HG03108 (cell line): Measurements from ENCODE around the gene HOXD8.

Experiments used
- ATAC-seq: cut with Tn5 transposase; IDR thresholded peaks from one replicate; pipeline ENCODE4 v1.9.1; 2021; ENCODE audit warnings: moderate library complexity; ENCODE audit not compliant: unreplicated experiment

The HOXD8 gene

GRCh38 chr2:176128172-176128981 lies 1.1 kb upstream of the HOXD8 start:
- ATAC-seq, result no peak

- no peak for ATAC-seq
Measured at GRCh38 chr2:176129813-176130146, 275 bp downstream of the HOXD8 start.

- no peak for ATAC-seq
Measured at GRCh38 chr2:176130147-176130956, 847 bp downstream of the HOXD8 start.

DNA sequence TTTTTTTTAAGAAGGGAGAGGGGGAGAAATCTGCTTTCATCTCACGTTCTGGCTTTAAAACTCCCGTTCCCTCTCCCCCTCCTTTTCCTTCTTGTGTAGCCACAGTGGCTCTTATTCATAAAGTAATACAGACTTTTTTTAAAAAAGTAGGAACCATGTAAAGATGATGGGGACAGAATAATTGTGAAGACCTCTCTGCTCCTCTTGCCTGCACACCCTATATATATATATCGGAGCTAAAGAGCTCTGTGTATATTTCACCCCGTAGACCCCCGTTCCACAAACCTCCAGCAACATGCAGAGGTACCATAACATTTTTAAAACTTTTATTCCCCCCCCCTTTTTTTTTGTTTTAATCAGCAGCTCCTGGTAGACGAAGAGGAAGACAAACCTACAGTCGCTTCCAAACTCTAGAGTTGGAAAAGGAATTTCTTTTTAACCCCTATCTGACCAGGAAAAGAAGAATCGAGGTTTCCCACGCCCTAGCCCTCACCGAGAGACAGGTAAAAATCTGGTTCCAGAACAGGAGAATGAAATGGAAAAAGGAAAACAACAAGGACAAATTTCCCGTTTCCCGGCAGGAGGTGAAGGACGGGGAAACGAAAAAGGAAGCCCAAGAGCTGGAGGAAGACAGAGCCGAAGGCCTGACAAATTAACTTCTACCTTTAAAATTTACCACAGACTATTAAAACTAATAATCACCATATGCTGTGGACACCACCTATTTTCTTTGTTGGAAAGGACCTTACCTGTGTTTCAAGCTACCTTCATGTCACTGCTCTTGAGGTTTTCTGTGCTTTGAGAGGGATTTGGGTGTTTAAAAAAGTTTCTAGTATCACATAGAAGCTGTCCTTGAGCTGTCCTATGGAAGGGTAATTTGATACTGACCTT lies 1.7 kb downstream of the HOXD8 start:
- ATAC-seq, result no peak

GRCh38 chr2:176131848-176132158 lies 2.3 kb downstream of the HOXD8 start:
- ATAC-seq, result no peak

DNA sequence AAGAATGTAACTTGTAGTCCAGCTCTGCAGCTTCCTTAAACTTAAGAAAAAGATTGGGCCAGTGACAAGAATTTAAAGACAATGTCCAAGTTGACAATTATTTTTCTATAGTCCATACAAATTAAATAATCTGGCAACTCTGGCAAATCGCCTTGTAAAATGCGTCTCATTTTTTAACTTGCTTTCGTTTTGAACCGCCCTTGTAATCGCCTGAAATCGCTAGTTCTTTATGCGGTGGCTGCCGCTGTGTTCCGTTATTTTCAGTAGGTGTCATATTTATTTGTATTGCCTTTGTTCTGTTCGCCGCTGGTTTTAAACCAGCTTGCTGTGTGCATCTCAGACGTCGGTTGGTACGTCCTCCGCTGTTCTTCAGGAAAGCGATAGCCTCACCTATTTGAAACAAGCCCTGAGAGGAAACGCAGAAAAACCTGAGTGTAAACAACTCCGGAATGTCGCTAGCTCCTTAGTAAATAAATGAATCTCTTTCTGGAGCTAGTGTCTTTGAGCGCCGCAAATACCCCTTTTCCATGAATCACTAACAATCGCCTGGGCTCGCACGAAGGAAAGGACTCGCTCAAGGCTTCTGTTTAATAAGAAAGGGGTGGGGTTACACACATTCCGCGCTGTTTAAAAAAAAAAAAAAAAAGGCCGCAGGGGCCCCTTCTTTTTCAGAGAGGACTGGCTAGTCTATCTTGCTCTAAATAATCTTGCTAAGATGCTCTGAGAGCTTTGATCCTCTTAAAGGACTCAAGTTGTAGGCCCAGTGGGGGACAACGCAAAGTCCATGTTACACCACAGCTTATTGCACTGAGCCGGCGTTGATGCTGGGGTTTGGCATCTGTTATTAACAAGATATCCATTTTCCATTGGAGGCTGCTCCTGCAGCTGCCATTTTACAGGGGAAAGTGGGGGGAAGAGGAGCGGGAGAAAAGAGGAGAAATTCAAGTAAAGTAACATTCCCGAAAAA lies 3.0 kb downstream of the HOXD8 start:
- no peak for ATAC-seq

DNA sequence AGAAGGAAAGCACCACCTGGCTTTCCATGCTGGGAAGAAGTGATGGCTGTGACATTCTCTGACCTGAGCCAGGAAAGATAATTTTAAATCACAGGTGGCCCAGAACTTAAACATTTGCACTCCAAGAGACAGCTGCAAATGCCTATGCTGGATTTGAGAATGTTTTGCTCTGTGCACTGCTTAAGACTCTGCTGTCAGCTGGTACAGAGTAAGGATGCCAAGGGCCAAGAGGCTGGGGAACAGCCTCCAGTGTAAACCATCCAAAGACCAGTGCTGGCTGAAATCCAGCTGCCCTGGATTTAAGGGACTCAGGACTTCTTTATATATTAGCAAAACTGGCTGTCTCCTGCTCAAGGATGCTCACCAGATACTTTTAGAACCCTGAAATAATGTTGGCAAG lies 3.9 kb downstream of the HOXD8 start:
- ATAC-seq, result no peak

GRCh38 chr2:176134035-176134434 lies 4.5 kb downstream of the HOXD8 start:
- ATAC-seq, result no peak

DNA sequence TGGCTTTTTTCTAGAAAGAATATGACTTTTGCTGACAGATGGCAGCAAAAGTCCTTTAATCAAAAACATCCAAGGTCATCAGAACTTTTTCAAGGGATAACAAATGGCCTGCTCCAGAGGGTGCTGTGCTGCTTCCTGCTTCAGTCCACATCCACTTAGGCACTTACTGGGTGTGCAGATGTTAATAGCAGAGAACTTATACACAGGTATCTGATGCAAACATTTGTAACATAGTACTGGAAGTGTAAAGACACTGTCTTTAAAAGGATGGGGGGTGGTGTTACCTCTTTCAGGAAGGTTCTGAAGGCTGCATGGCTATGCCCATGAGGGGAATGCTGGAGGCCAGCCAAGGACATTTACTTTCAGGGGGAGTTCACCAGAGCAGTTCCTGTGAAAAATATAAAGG lies 5.5 kb downstream of the HOXD8 start:
- ATAC-seq, result no peak

DNA sequence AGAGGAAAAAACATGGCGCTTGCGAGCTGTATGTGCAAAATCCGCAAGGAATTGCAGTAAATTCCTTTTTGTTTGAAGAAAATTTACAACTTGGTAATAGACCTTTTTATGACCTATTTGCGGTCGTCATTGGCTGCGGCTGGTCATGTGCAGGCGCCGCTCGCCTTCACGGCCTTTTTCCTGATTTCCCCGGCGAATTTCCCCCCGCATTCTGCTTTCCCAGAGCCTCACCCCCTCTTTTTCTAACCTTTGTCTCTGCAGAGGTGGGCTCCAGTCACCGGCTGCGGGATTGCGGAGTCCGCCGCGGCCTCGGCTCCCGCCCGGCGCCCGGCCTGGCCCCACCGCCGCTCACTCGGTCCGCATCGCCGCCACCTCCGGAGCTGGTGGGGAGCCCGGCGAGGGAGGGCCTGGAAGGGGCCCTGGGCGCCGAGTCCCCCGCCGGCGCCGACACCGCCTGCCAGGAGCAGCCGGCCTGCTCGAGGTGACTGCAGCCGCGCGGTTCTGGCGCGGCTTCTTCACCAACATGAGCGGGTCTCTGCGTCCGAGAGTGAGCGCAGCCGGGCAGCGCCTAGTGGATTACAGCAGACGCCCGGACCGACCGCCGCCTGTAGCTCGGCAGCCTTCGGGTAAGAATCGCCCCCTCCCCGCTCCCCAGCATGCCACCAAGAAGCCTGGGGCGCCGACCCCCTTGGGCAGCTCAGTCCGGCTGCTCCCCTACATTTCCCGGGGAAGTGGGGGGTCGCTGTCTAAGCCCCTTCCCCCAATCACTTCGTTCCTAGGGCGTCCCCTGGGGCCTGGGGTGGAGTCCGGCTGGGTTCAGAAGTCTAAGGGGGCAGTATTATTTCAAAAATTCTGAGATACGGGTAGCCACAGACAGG lies 7.1 kb downstream of the HOXD8 start:
- ATAC-seq, result no peak

GRCh38 chr2:176137252-176137580 lies 7.7 kb downstream of the HOXD8 start:
- no peak for ATAC-seq

DNA sequence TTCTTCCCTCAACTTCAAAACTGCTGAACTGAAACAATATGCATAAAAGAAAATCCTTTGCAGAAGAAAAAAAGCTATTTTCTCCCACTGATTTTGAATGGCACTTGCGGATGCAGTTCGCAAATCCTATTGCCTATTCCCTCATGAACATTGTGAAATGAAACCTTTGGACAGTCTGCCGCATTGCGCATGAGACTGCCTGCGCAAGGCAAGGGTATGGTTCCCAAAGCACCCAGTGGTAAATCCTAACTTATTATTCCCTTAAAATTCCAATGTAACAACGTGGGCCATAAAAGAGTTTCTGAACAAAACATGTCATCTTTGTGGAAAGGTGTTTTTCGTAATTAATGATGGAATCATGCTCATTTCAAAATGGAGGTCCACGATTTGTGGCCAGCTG lies 8.4 kb downstream of the HOXD8 start:
- no peak for ATAC-seq

DNA sequence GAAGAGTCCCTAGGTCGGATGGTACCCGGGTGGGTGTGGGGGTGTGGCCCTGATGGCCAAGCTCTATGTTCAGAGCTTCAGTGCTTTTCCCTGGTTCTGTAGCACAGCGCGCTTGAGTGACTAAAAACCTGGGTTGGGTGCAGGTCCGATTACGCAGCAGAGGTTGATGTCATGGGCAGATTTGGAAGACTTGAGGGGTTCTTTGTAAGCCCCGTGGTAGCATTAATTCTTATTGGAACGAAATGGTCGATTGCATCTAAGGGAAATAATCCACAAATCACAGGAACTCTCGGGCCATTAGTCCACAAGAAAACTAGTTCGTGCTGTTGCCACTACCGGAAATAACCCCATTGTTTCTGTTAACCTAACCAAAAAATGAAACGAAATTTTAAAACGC lies 9.0 kb downstream of the HOXD8 start:
- ATAC-seq, result no peak

DNA sequence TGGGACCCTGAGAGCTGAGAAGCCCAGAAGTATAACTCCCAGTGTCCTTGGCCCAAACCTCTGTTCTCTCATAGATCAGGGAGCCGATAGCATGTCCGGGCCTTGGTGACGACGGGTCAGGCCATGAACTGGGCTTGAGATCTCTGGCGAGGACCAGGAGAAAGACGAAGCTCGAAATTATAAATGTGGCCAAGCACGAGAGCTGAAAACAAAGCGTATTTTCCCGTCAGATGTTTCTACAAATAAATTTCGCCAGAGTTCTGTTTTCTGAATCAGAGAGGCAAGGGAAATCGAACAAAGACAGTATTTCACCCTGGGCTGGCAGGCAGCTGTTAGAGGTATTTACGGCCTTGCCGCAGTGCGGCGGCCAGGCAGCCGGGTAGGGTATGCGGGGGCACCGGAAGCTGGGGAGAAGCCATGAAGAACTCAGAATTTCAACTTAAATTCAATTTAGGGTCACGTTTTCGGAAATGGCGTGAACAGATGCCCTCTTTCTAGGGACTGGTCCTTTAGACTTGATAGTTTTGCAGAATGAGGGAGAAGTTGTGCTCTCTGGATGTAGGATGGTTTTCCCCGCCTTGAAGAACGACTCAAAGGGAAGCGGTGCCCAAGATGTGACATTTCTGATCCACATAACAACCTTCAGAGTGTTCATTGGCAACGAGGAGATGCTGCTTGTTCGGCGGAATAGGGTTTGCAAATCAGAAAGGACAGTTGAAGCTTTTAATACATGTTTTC lies 9.6 kb downstream of the HOXD8 start:
- ATAC-seq, result no peak

- no peak for ATAC-seq
Measured at GRCh38 chr2:176139661-176140512, 10.4 kb downstream of the HOXD8 start.

DNA sequence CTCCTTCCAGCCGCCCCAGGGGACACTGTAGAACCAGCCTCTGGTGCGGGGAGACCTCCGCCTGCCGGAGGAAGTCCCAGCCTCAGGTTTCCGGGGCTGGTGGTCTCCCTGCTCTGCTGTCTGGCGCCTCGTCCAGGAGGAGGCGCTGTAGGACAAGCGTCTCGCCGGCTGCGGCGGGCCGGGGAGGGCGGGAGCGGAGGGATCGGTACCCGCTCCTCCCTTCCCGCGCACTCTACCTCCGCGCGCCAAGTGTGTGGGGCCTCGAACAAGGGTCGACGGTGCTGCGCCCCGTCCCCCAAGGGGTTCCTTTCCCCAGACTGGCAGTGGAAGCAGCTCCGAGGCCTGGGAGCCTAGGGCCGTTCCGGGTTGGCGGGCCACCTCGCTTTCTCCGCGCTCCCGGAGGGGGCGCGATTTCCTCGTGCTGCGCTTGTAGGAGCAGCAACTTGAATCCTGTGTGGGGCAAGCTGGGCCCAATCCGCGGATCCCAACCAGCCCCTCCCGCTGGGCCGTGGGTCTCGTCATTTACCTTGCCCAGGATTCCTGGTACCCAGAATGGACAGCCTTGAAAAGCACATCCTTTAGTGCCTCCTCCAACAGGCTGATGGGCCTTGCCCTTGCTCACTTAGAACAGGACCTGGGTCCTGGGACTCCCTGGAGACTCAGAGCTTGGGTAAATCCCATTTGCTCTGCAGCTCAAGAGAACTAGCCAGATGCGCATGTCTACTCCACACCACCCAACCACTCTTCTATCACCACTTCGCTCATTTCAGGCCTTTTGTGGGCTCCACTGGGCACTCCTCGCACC lies 11.2 kb downstream of the HOXD8 start:
- peak; percentile 90 for ATAC-seq

- no peak for ATAC-seq
Measured at GRCh38 chr2:176142281-176142680, 12.8 kb downstream of the HOXD8 start.
